A673 (cell line): ENCODE results near the gene NACA2. TPM values are rescaled to one million over a fixed set of nuclear protein-coding genes. Genes with fewer than 3 reads are reported as not detected.

Experiments
- BruUV-seq: library from RNA; stranded (reverse); fragments of 400-500 nt; replicated peaks from 2 replicates; lab custom pipeline; 2021; lab: Mats Ljungman, UMichigan
- CTCF ChIA-PET: fragments of 300-600 bp; sonication (Branson Sonifier 250); formaldehyde crosslinking; loops from one replicate; lab custom pipeline; 2022; ENCODE audit warnings: antibody characterized with exemption; lab: Charles Lee
- POLR2A ChIA-PET: fragments of 300-600 bp; sonication (Branson Sonifier 250); formaldehyde crosslinking; loops from one replicate; lab custom pipeline; 2022; ENCODE audit warnings: antibody characterized with exemption; ENCODE audit not compliant: low non-redundant PET; lab: Charles Lee
- DNase-seq: peaks from one replicate; pipeline ENCODE4 v3.0.0-alpha.2; 2015; ENCODE audit warnings: low spot score
- H3K27ac ChIP-seq: fragments of 200-600 bp; sonication (generic); 2 replicates; pipeline ENCODE4 v1.5.1; 2016; ENCODE audit warnings: mixed run types, low read depth, mild to moderate bottlenecking, mixed read lengths, antibody characterized with exemption, low read length; ENCODE audit not compliant: poor library complexity, severe bottlenecking
- H3K27me3 ChIP-seq: fragments of 200-600 bp; sonication (generic); replicated peaks from 2 replicates; pipeline ENCODE4 v1.6.1; 2017; ENCODE audit warnings: mixed run types, low read depth, mild to moderate bottlenecking, mixed read lengths, antibody characterized with exemption, low read length; ENCODE audit not compliant: insufficient read depth, poor library complexity
- H3K36me3 ChIP-seq: fragments of 200-600 bp; sonication (generic); 2 replicates; pipeline ENCODE4 v1.6.1; 2016; ENCODE audit warnings: mixed run types, mild to moderate bottlenecking, mixed read lengths, antibody characterized with exemption, low read length; ENCODE audit not compliant: insufficient read depth, poor library complexity, severe bottlenecking
- H3K4me1 ChIP-seq: fragments of 200-600 bp; sonication (generic); 2 replicates; pipeline ENCODE4 v1.6.1; 2017; ENCODE audit warnings: mixed run types, mild to moderate bottlenecking, mixed read lengths, antibody characterized with exemption, low read length; ENCODE audit not compliant: insufficient read depth, poor library complexity, severe bottlenecking
- H3K4me3 ChIP-seq: fragments of 200-600 bp; sonication (generic); 2 replicates; pipeline ENCODE4 v1.5.1; 2016; ENCODE audit warnings: low read depth, mixed run types, mild to moderate bottlenecking, mixed read lengths, low read length; ENCODE audit not compliant: poor library complexity, severe bottlenecking
- H3K9me3 ChIP-seq: fragments of 200-600 bp; sonication (generic); 2 replicates; pipeline ENCODE4 v1.6.1; 2016; ENCODE audit warnings: mixed run types, low read depth, mild to moderate bottlenecking, mixed read lengths, antibody characterized with exemption, low read length; ENCODE audit not compliant: poor library complexity, severe bottlenecking
- CTCF ChIP-seq: fragments of 300-800, 200-600 bp; sonication (generic); conservative IDR thresholded peaks from 2 replicates; pipeline ENCODE4 v1.5.1; 2017; ENCODE audit warnings: low read depth, mild to moderate bottlenecking, antibody characterized with exemption, low read length, moderate library complexity, mixed read lengths
- EZH2 ChIP-seq: fragments of 200-600 bp; sonication (generic); IDR thresholded peaks from 2 replicates; pipeline ENCODE4 v1.6.1; 2017; ENCODE audit warnings: borderline replicate concordance, low read depth, mild to moderate bottlenecking, mixed read lengths, antibody characterized with exemption, low read length; ENCODE audit not compliant: poor library complexity, severe bottlenecking
- intact Hi-C: fragments of 100-400 bp; cut with micrococcal nuclease; formaldehyde crosslinking; loops from one replicate; pipeline ENCODE4 v1.10.0; 2022; ENCODE audit not compliant: unreplicated experiment
- total RNA-seq: library from RNA; stranded (reverse); gene quantifications from 2 replicates; pipeline ENCODE4 v1.2.3, GENCODE V29; 2021

Gene NACA2
- total RNA-seq, 1 experiment from 2014 or later = not detected

- H3K27ac ChIP-seq = no peak overlapping the region
- BruUV-seq = no TSS peak
- intact Hi-C loops = loop anchor here (10.0 kb wide), 1 partner anchor 855 kb away; no protein-coding TSS in a partner anchor
- DNase-seq = no peak
- no peaks in the 10 kb centered on the region for H3K4me1 ChIP-seq
- H3K36me3 ChIP-seq = no peaks in the 10 kb centered on the region
- ChIA-PET POLR2A (no interaction called here), CTCF (interaction anchor here (0.6 kb wide), 1 partner anchor 41 kb away, joined by 7 read pairs; no protein-coding TSS in a partner anchor)
- no peak overlapping the region for H3K4me3 ChIP-seq
- no peak for TF ChIP-seq CTCF
- TF ChIP-seq EZH2 = no peak
- H3K27me3 ChIP-seq = no peaks in the 10 kb centered on the region
- H3K9me3 ChIP-seq = no peaks in the 10 kb centered on the region
Measured at GRCh38 chr17:61579347-61579746, 11.7 kb downstream of the NACA2 start.

- TF ChIP-seq CTCF = no peak
- no peak for TF ChIP-seq EZH2
- no peaks in the 10 kb centered on the region for H3K27me3 ChIP-seq
- H3K9me3 ChIP-seq = no peaks in the 10 kb centered on the region
- DNase-seq = no peak
- no peak overlapping the region for H3K27ac ChIP-seq
- POLR2A ChIA-PET = no interaction called here
- CTCF ChIA-PET = interaction anchor here (0.6 kb wide), 1 partner anchor 40 kb away, joined by 7 read pairs; no protein-coding TSS in a partner anchor
- intact Hi-C loops = loop anchor here (10.0 kb wide), 1 partner anchor 854 kb away; no protein-coding TSS in a partner anchor
- H3K4me3 ChIP-seq = no peak overlapping the region
- H3K36me3 ChIP-seq = no peaks in the 10 kb centered on the region
- BruUV-seq = no TSS peak
- H3K4me1 ChIP-seq = no peaks in the 10 kb centered on the region
Measured at GRCh38 chr17:61578645-61579044, 12.4 kb downstream of the NACA2 start.

- Histone ChIP-seq H3K4me3 (no peak overlapping the region), H3K27me3 (no peaks in the 10 kb centered on the region), H3K27ac (no peak overlapping the region), H3K36me3 (no peaks in the 10 kb centered on the region), H3K9me3 (no peaks in the 10 kb centered on the region), H3K4me1 (no peaks in the 10 kb centered on the region)
- TF ChIP-seq EZH2 (no peak), CTCF (no peak)
- DNase-seq = no peak
- CTCF ChIA-PET = interaction anchor here (0.6 kb wide), 1 partner anchor 569 kb away, joined by 3 read pairs; no protein-coding TSS in a partner anchor
- intact Hi-C loops = loop anchor here (10.0 kb wide), 1 partner anchor 851 kb away; no protein-coding TSS in a partner anchor
- POLR2A ChIA-PET = no interaction called here
- BruUV-seq = no TSS peak
Measured at GRCh38 chr17:61575983-61576382, 15.0 kb downstream of the NACA2 start.
